COR-L47 (cell line): ENCODE measurements around the gene GOLGB1.
"Not testable (repeated sequence)": the region's sequence is repeated elsewhere in the genome, so short reads cannot be mapped to it uniquely, and the experiment has no call there.

Source experiments
- DNase-seq: peaks from one replicate; lab custom pipeline; 2025; lab: John Stamatoyannopoulos, UW

GOLGB1 gene

DNA sequence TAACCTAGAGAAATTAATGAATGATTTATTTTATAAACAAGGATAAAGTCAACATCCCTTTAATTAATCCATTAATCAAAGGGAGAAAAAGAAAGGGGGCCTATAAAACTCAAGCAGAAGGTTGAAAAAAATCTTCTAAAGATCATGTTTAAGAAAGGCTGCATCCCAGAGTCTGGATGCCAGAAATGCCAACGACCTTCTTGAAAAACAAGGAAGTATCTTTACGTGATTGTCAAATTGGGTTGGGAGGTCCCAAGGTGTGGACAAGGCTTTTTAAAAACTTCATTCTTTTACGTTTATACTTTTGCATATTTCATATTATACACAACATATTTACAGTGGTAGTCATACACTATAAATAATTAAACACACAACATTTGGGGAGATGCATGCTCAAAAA, 1.6 kb downstream of the GOLGB1 start:
- DNase-seq = no peak

DNA sequence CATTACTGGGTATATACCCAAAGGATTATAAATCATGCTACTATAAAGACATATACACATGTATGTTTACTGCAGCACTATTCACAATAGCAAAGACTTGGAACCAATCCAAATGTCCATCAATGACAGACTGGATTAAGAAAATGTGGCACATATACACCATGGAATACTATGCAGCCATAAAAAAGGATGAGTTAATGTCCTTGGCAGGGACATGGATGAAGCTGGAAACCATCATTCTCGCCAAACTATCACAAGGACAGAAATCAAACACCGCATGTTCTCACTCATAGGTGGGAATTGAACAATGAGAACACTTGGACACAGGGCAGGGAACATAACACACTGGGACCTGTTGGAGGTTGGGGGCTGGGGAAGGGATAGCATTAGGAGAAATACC, 6.4 kb downstream of the GOLGB1 start:
- not testable (repeated sequence) for DNase-seq

- no peak for DNase-seq
Observed at GRCh38 chr3:121740896-121741295, 8.6 kb downstream of the GOLGB1 start.

- DNase-seq = no peak
Observed at GRCh38 chr3:121739902-121740301, 9.6 kb downstream of the GOLGB1 start.

GRCh38 chr3:121737644-121738043, 11.9 kb downstream of the GOLGB1 start:
- DNase-seq = no peak

DNA sequence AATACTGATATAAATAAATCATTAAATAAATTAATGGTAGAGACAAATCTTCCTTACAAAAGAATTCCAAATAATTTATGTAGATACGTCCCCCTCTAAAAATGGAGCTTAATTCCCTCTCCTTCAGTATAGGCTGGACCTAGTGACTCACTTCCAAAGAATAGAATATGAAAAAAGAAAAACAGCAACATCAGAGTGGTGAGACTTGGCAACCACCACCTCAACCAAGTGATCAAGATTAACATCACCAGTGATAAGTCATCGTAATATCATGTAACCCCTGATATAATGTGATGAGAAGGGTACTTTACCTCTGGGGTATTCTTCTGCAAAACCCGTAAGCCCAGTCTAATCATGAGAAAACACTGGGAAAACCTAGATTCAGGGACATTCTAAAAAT, 13.4 kb downstream of the GOLGB1 start:
- no peak for DNase-seq

- no peak for DNase-seq
Observed at GRCh38 chr3:121735047-121735696, 14.4 kb downstream of the GOLGB1 start.

GRCh38 chr3:121730940-121731687, 18.4 kb downstream of the GOLGB1 start:
- DNase-seq = no peak

DNA sequence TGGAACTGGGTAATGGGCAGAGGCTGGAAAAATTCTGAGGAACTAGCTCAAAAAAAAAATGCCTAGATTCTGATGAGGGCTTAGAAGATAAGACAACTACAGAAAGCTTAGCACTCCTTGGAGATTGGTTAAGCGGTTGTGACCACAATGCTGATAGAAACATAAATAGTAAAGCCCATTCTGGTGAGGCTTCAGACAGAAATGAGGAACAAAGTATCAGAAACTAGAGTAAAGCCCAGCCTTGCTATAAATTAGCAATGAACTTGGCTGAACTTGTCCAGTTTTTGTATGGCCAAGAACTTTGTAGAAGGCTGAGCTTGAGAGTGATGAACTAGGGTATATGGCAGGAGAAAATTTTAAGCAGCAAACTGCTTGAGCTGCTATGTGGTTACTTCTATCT, 25.4 kb downstream of the GOLGB1 start:
- DNase-seq = no peak

DNA sequence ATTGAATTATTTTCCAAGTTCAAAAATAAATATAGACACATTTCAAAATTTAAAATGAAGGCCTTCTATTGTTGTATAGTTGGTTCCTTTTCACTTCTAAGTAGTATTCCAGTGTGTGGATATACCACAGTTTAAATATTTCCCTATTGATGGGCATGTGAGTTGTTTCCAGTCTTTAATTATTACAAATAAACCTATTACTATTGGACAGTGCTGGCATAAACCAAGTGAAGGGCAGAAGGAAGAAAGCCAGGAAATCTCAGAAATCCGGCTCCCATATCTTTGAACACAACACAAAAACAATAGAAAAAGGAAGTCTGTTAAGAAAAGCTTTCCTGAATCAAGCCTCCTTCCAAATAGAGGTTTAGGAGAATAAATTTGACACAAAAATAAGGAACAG, 26.1 kb downstream of the GOLGB1 start:
- DNase-seq = no peak

DNA sequence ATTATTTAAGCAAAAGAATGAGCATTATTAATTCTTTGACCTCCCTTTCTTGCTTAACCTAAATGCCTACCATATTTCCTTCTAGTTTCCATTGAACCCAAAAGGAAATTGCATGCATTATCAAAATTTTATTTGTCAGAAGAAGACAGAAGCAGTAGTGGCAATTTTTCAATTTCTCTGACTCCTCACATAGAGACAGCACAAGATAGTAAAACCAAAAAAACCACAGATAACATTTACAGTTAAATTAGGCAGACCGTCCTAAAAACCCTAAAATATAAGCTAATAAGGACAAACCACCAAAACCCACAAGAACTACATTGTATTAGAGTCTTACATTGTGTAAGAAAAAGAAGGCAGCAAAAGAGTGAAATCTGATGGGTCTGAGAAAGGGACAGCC, 27.1 kb downstream of the GOLGB1 start:
- DNase-seq = no peak

DNA sequence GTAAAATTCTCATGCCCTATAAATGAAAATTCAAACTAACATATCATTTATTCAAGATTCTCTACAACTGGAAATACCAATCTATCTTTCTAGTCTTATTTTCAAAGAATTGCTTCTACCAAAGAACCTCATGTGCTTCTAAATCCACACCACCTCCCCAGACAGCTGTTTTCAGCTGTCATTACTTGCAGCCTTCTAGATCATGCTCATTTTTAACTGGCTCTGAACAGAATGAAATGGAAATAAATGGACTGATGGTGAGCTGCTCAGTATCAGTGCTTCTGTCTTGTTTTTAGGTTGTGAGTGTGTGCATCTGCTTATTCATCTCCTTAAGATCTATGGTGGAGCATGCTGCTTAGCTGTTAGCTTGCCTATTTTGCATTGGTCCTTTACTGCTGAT, 29.4 kb downstream of the GOLGB1 start:
- DNase-seq = no peak

GRCh38 chr3:121719423-121719822, 30.1 kb downstream of the GOLGB1 start:
- DNase-seq = no peak

DNA sequence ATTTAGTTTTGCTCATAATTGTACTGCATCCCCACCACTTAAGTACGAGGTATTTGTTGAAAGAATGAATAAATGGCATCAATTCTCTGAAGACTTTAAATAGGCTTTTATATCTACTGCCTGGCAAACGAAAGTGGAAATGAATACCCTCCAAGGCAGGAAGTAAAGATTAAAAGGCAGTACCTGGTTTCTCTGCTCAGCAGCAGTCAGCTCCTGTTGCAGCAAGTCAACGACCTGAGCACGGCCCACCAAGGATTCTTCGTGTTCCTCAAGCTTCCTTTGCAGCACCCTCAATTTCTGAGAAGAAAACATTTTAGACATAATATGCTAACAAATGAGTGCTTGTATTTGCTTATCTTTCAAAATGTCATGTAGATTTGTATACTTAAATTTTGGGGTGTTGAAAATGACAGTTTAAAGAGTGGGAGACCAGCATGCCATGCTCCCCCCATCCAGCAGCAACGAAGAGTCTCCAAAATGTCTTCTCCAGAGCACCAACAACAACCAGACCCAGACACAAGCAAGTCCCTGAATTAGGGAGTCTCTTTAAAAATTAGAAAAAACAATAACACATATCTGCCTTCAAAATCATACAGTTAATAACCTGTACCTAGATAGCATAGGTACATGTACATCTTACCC, 31.2 kb downstream of the GOLGB1 start:
- no peak for DNase-seq

- DNase-seq = no peak
Observed at GRCh38 chr3:121710347-121710746, 39.2 kb downstream of the GOLGB1 start.

DNA sequence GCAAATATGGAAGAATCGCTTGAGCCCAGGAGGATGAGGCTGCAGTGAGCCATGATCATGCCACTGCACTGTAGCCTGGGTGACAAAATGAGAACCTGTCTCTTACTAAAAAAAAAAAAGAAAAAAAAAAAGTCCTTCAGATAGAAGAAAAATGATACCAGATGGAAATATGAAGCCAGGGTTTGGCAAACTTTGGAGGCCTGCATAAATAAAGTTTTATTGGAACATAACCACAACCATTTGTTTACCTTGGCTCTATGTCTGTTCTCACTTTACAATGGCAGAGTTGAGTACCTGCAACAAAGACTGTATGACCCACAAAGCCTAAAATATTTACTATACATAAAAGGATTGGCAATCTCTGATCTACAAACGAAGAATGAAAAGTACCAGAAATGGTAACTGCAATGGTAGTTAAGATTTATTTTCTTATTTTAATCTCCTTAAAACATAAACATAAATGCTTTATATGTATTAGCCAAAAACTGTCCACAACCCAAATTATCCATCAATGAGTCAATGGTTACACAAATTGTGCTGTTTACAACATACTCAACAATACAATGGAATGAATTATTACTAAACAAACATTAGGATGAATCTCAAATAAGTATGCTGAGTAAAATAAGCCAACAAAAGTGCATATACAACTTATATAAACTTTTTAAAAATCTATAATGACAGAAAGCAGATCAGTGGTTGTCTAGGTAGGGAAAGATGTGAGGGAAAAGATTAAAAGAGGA, 41.8 kb downstream of the GOLGB1 start:
- no peak for DNase-seq

- DNase-seq = no peak
Observed at GRCh38 chr3:121705541-121705940, 44.0 kb downstream of the GOLGB1 start.

- DNase-seq = no peak
Observed at GRCh38 chr3:121703973-121704372, 45.6 kb downstream of the GOLGB1 start.

- no peak for DNase-seq
Observed at GRCh38 chr3:121698901-121699300, 50.6 kb downstream of the GOLGB1 start.

DNA sequence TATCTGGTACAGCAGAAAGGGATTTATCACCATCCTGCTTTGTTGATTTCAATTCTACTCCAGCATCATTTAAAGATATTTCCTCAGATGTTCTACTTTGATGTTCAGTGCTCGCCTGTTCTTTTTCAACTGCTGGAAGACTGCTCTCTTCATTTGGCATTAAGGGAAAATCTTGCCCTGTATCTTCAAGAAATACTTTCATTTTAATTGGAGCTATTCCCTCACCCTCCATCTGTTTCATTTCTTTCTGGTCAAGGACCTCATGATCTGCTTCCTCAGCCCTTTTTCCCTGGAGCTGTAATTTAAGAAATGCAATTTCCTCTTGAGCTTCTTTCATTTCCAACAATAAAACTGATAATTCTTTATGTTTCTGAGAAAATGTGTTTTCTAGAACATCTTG, 51.1 kb downstream of the GOLGB1 start:
- no peak for DNase-seq

DNA sequence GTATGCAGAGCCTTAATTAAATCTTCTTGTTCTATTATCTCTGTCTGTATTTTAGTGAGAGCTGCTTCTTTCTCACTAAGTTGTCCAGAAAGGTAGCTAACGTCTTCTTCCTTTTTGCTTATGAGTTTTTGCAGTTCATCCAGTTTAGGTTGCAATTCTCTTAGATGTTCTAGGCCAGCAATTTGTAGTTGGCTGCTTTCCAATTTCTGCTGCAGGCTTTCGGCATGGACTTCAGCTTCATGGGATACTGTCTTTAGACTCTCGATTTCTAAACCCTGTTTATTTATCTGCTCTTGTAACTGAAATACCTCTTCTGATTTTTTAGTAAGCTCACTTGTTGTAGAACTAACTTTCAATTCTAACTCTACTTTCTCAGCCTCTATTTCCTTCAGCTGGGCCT, 53.4 kb downstream of the GOLGB1 start:
- DNase-seq = no peak

GRCh38 chr3:121692010-121692699, 57.4 kb downstream of the GOLGB1 start:
- no peak for DNase-seq
